Measurements from ENCODE around the gene NCOR1.

NCOR1 gene

GRCh38 chr17:16025202-16025601, 190.1 kb downstream of the NCOR1 start:
- no peak for DNase-seq

GRCh38 chr17:16023881-16024280, 191.5 kb downstream of the NCOR1 start:
- no peak for DNase-seq

- DNase-seq = no peak
Measured at GRCh38 chr17:16019347-16019746, 196.0 kb downstream of the NCOR1 start.

- no peak for DNase-seq
Measured at GRCh38 chr17:16013943-16014407, 201.4 kb downstream of the NCOR1 start.

GRCh38 chr17:16007439-16007838, 207.9 kb downstream of the NCOR1 start:
- no peak for DNase-seq

GRCh38 chr17:16005636-16006035, 209.7 kb downstream of the NCOR1 start:
- DNase-seq = no peak

GRCh38 chr17:16003841-16004240, 211.5 kb downstream of the NCOR1 start:
- DNase-seq = no peak

- DNase-seq = no peak
Measured at GRCh38 chr17:16002708-16003260, 212.6 kb downstream of the NCOR1 start.

GRCh38 chr17:16001226-16001897, 214.0 kb downstream of the NCOR1 start:
- no peak for DNase-seq

- peak in 1 of 2 experiments; percentile 23 for DNase-seq
Measured at GRCh38 chr17:15999974-16000827, 215.1 kb downstream of the NCOR1 start.

- peak; percentile 82 to 84 for DNase-seq
Measured at GRCh38 chr17:15999141-15999973, 216.0 kb downstream of the NCOR1 start, which contains the start of the genes TTC19 and ZSWIM7. TTC19 (plus strand) TSS chr17:15999824; CDS start chr17:15999849, 25 bp downstream. ZSWIM7 (minus strand) TSS chr17:15999704; CDS start chr17:15999594, 110 bp downstream.

- DNase-seq = no peak
Measured at GRCh38 chr17:15998031-15998562, 217.2 kb downstream of the NCOR1 start.

- DNase-seq = no peak
Measured at GRCh38 chr17:15996322-15996721, 219.0 kb downstream of the NCOR1 start.

- no peak for DNase-seq
Measured at GRCh38 chr17:15981646-15982580, 233.4 kb downstream of the NCOR1 start.

- no peak for DNase-seq
Measured at GRCh38 chr17:15981208-15981607, 234.1 kb downstream of the NCOR1 start.
